NCI-H226 (cell line): ENCODE measurements around the gene FRMD4A.
"Not testable (repeated sequence)": the region's sequence is repeated elsewhere in the genome, so short reads cannot be mapped to it uniquely, and the experiment has no call there.

Experiments used
- DNase-seq: peaks from one replicate; pipeline ENCODE4 v3.0.0-alpha.2; 2015

The FRMD4A gene

GRCh38 chr10:13868528-13869294 lies 462.0 kb downstream of the FRMD4A start:
- DNase-seq: no peak

- DNase-seq: no peak
Observed at GRCh38 chr10:13867822-13868221, 462.9 kb downstream of the FRMD4A start.

GRCh38 chr10:13865758-13866491 lies 464.8 kb downstream of the FRMD4A start:
- peak; percentile 57 for DNase-seq

- DNase-seq: not testable (repeated sequence)
Observed at GRCh38 chr10:13865220-13865619, 465.5 kb downstream of the FRMD4A start.

- DNase-seq: no peak
Observed at GRCh38 chr10:13862546-13863233, 468.0 kb downstream of the FRMD4A start.

GRCh38 chr10:13860886-13861285 lies 469.8 kb downstream of the FRMD4A start:
- no peak for DNase-seq

GRCh38 chr10:13859979-13860654 lies 470.6 kb downstream of the FRMD4A start:
- no peak for DNase-seq

- no peak for DNase-seq
Observed at GRCh38 chr10:13858709-13859108, 472.0 kb downstream of the FRMD4A start.

- no peak for DNase-seq
Observed at GRCh38 chr10:13857451-13857850, 473.3 kb downstream of the FRMD4A start.

GRCh38 chr10:13853854-13854253 lies 476.9 kb downstream of the FRMD4A start:
- no peak for DNase-seq

- DNase-seq: no peak
Observed at GRCh38 chr10:13852872-13853271, 477.9 kb downstream of the FRMD4A start.

GRCh38 chr10:13851906-13852305 lies 478.8 kb downstream of the FRMD4A start:
- no peak for DNase-seq

- DNase-seq: no peak
Observed at GRCh38 chr10:13848520-13849445, 481.9 kb downstream of the FRMD4A start.

GRCh38 chr10:13847201-13847631 lies 483.5 kb downstream of the FRMD4A start:
- DNase-seq: no peak

- no peak for DNase-seq
Observed at GRCh38 chr10:13845897-13846296, 484.8 kb downstream of the FRMD4A start.

- DNase-seq: no peak
Observed at GRCh38 chr10:13844651-13845050, 486.1 kb downstream of the FRMD4A start.

GRCh38 chr10:13842117-13842516 lies 488.6 kb downstream of the FRMD4A start:
- DNase-seq: no peak

GRCh38 chr10:13840036-13840435 lies 490.7 kb downstream of the FRMD4A start:
- DNase-seq: no peak

GRCh38 chr10:13839430-13839990 lies 491.2 kb downstream of the FRMD4A start:
- peak; percentile 39 for DNase-seq

- DNase-seq: no peak
Observed at GRCh38 chr10:13839030-13839429, 491.7 kb downstream of the FRMD4A start.

GRCh38 chr10:13837966-13838365 lies 492.8 kb downstream of the FRMD4A start:
- DNase-seq: no peak
